H54 (cell line): ENCODE results near the gene NFKBIA.

Experiments used
- DNase-seq: peaks from one replicate; pipeline ENCODE4 v3.0.0; 2011; ENCODE audit warnings: low spot score, mixed read lengths; ENCODE audit not compliant: insufficient read length
- FAIRE-seq: peaks from 3 replicates; lab custom pipeline; 2011; peaks lifted over from hg19 to GRCh38; lab: Jason Lieb, UNC
- POLR2A ChIP-seq: IDR thresholded peaks from 2 replicates; pipeline ENCODE4 v1.6.1; 2011; ENCODE audit warnings: low read depth, mild to moderate bottlenecking, low read length

The NFKBIA gene

DNA sequence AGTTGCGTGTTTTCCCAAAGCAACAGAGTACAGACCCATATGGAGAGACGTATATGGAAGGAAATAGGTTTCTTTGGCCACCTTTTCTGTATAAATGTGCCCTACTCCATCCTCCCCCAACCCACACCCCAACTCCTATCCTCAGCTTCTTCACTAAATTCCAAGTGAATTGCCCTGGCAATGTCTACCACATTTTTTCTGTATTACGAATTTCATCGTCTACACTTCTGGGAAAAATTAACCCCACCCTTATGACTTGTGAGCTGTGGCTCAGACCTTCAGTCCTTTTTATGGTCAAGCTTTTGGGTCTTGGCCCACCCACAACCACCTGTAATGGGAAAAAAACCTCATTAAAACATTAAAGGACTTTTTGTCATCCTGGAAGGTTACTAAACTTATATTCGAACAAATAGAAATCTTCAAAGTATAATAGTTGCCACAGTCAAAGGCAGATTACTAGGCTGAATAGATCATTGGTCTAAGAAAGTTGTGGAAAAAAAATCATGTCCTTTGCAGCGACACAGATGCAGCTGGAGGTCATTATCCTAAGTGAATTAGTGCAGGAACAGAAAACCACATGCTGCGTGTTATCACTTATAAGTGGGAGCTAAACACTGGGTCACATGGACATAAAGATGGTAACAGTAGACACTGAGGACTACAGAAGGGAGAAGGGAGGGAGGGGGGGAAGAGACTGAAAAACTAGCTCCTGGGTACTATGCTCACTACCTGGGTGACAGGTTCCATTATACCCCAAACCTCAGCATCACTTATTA, 15.7 kb upstream of the NFKBIA start:
- peak; percentile 23 for DNase-seq
- peak; percentile 48 for FAIRE-seq

GRCh38 chr14:35419429-35419841, 14.9 kb upstream of the NFKBIA start:
- DNase-seq, result no peak
- TF ChIP-seq POLR2A, result no peak
- FAIRE-seq, result peak; percentile 41

More for the DNA sequence above, 15.7 kb upstream of the NFKBIA start:
- no peak for TF ChIP-seq POLR2A

- DNase-seq, result no peak
- FAIRE-seq, result no peak
- no peak for TF ChIP-seq POLR2A
These were observed 13.5 kb upstream of the NFKBIA start for GRCh38 chr14:35418093-35418492.

- DNase-seq (no peak), FAIRE-seq (no peak)
- no peak for TF ChIP-seq POLR2A
These were observed 11.7 kb upstream of the NFKBIA start for GRCh38 chr14:35416108-35416750.

GRCh38 chr14:35414365-35414764, 9.8 kb upstream of the NFKBIA start:
- no peak for FAIRE-seq

GRCh38 chr14:35412272-35413056, 7.9 kb upstream of the NFKBIA start:
- FAIRE-seq, result no peak
- no peak for TF ChIP-seq POLR2A
- DNase-seq, result no peak

More at GRCh38 chr14:35414365-35414764, 9.8 kb upstream of the NFKBIA start:
- TF ChIP-seq POLR2A, result no peak
- no peak for DNase-seq

- no peak for FAIRE-seq
- TF ChIP-seq POLR2A, result no peak
- DNase-seq, result no peak
These were observed 6.3 kb upstream of the NFKBIA start for GRCh38 chr14:35410858-35411257.

- no peak for DNase-seq
- TF ChIP-seq POLR2A, result no peak
- no peak for FAIRE-seq
These were observed 5.0 kb upstream of the NFKBIA start for GRCh38 chr14:35409595-35409994.

- FAIRE-seq (no peak), DNase-seq (no peak)
- TF ChIP-seq POLR2A, result no peak
These were observed 3.5 kb upstream of the NFKBIA start for GRCh38 chr14:35408026-35408425.

GRCh38 chr14:35407306-35407630, 2.7 kb upstream of the NFKBIA start:
- TF ChIP-seq POLR2A, result no peak
- DNase-seq (no peak), FAIRE-seq (no peak)

DNA sequence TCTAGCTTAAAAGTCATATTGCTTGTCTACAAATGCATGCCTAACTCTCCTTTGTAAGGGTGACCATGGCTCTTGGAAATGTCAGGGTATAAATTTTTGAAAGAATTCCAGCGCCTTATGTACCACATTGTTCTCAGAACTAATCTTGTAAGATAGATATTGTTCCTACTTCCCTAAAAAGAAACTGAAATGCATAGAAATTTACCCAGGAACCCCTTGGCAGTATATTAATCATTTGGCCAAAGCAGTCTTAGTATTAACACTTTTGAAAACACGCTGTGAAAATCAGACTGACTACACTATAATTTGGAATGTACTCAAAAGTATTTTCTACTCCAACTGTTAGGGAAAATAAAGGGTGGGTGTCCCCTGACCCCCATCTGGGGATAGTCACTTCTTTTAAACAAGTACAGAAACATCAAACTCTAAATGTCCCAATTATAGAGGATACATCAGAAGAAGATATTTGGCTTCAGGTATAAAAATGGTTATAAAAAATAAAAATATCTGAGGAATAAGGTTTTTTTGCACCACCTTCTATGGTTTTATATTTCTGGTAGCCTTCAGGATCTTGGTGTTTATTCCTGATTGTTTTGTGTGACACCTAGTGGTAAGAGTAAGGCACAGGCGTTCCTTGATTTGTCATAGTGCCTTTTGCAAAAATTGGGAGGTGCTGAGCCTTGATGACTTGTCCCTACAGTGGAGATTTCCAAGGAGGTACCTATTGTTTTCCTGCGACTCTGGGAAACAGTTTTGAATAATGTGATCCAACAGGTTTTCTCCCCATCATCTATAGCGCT, 2.2 kb upstream of the NFKBIA start:
- no peak for TF ChIP-seq POLR2A
- FAIRE-seq, result no peak
- peak; percentile 50 for DNase-seq

DNA sequence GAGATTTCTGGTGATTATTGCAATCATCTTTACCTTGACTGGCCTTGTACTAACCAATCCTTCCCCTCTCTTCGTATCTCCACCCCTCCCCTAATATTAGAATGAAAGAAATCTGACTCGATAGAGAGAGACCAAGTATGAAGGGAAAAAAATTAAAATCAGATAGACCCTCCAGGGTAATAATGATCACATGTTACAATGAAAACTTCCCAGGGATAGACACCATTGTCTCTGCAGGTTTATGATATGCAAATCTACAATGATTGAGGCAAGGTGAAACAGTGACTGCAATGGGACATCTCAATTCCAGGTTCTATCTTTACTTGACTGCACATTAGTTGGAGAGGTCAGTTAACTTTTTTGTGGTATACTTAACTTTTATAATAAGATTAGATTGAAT, 1.5 kb upstream of the NFKBIA start:
- FAIRE-seq (no peak), DNase-seq (no peak)
- no peak for TF ChIP-seq POLR2A

DNA sequence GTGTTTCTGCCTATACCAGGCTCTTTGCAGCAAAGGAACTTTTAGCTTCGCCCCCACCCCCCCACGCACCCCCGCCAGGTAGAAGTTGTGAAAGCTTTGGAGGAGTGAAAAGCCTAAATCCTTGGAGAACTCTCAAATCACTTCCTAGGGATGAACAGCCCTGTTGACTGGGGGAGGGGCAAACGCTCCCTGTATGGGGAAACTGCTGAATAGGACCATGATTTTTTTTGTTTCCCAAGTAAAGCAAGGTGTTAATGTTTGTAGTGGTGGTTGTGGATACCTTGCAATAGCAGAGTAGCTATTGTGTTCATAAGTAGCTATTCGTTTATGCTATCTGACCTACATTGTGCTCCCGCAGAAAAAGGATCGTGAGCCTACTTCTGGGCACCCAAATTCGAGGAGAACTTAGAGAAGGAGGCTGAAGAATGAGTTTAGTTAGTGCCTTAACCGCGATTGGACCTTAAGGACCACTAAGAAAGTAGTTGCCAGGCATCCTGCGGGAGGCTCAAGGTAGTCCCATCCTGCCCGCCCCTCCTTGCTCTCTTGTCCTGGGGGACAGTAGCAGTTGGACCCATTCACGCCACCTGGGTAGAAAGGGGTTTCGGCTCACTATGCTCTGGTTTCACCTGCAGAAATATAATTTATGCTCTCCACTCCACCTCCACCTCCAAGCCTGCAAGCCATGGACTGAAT, 901 bp upstream of the NFKBIA start:
- FAIRE-seq (no peak), DNase-seq (no peak)
- no peak for TF ChIP-seq POLR2A
